ENCODE results near the gene BLMH.

- no peak for TF ChIP-seq EZH2 (IDR thresholded peaks at IDR 0.05; ENCODE audit: borderline replicate concordance, low read depth, low read length, poor library complexity, severe bottlenecking)
- TF ChIP-seq, protein P1, sequence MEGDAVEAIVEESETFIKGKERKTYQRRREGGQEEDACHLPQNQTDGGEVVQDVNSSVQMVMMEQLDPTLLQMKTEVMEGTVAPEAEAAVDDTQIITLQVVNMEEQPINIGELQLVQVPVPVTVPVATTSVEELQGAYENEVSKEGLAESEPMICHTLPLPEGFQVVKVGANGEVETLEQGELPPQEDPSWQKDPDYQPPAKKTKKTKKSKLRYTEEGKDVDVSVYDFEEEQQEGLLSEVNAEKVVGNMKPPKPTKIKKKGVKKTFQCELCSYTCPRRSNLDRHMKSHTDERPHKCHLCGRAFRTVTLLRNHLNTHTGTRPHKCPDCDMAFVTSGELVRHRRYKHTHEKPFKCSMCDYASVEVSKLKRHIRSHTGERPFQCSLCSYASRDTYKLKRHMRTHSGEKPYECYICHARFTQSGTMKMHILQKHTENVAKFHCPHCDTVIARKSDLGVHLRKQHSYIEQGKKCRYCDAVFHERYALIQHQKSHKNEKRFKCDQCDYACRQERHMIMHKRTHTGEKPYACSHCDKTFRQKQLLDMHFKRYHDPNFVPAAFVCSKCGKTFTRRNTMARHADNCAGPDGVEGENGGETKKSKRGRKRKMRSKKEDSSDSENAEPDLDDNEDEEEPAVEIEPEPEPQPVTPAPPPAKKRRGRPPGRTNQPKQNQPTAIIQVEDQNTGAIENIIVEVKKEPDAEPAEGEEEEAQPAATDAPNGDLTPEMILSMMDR (conservative IDR thresholded peaks at IDR 0.05; ENCODE audit: low read depth, low read length), result no peak
These were observed 825 bp downstream of the BLMH start for GRCh38 chr17:30290696-30291542.

Measured in A673 (cell line).